ENCODE data around the gene SPOCK2. TPM values are rescaled to one million over a fixed set of nuclear protein-coding genes. Genes with fewer than 3 reads are reported as not detected.
A peak's percentile ranks its signal among the peaks of the same experiment; 100 is the strongest.

SPOCK2 gene
- total RNA-seq, 1 donor from 2014 or later: 139 TPM

DNA sequence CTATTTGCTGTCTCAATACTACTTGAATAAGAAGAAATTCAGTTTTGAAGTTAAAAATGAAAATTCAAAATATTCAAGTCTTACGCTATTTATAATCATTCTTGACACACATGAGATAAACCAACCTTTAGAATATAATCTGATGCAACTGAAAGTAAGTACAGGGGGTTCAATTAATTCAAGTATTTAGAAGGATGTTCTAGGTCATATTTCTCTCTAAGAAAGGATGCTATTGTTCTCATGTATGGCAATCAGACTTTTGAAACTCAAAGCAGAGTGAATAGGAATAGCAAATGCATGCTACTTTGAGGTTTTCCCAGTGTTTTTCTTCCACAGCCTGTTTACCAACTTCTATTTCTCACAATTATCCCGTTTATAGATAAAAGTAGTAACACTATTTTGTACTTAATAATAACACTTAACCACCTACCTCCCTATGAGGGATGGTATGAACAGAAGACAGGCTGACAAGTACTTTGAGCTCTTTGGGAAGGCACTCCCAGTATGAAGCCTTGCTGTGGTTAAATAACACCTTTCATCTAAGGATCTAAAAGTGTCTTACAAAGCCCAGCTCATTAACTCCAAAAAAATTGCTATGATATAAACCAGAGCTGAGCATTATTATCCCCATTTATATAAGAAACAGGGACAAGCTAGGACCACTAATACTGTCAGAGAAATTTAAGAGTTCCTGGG, 18.0 kb upstream of the SPOCK2 start:
- Mint-ChIP-seq H3K27me3 (ENCODE audit: insufficient read depth) (no peaks in the 10 kb centered on the region), H3K36me3 (ENCODE audit: low read depth) (peaks cover 22% of the 10 kb centered on the region), H3K27ac (peak overlapping the region; percentile 85), H3K4me3 (peak overlapping the region; percentile 79), H3K9me3 (no peaks in the 10 kb centered on the region), H3K4me1 (ENCODE audit: low read depth) (peaks cover 83% of the 10 kb centered on the region)
- no peak for DNase-seq (ENCODE audit: low spot score)
- intact Hi-C loops (cut with micrococcal nuclease): no loop called here

DNA sequence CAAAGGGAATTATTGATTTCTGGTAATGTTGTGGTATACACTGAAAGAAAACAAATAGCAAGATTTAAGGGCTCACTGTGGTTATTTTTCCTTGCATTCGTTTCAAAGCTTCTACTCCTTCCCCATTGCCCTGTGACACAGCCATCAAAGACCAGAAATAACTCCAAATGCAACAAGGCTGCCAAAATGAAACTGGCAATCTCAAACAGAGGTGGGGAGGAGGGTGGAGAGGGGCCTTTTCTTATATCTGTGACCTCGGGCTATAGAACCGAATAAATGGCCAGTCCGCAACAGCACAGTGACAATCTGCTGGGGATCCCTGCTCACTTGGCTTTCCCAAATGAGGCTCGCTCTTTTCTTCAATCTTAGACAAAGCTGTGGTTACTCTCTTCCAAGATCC, 17.4 kb upstream of the SPOCK2 start:
- peak overlapping the region; percentile 9 for H3K27ac Mint-ChIP-seq

DNA sequence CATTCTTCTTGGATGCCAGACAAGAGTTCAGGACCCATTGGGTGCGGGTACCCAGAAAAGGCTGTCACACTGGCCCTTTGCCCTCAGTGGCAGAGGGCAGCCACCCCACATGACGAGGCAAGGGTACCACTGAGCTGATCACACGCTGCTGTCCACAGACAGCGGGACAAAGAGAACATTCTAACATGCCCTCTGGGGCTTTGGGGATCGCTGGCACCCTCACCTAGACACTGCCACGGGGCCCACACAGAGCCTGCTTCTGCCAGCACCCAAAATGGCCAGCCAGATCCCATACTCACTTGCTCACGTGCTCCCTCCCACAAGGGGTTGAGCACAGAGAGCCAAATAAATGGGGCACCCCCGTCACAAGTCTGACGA, 16.7 kb upstream of the SPOCK2 start:
- no peak overlapping the region for H3K27ac Mint-ChIP-seq
- DNase-seq (ENCODE audit: low spot score): no peak
- H3K36me3 Mint-ChIP-seq (ENCODE audit: low read depth): peaks cover 30% of the 10 kb centered on the region
- intact Hi-C loops (cut with micrococcal nuclease): no loop called here
- no peaks in the 10 kb centered on the region for H3K27me3 Mint-ChIP-seq (ENCODE audit: insufficient read depth)
- H3K4me3 Mint-ChIP-seq: no peak overlapping the region
- H3K9me3 Mint-ChIP-seq: no peaks in the 10 kb centered on the region
- H3K4me1 Mint-ChIP-seq (ENCODE audit: low read depth): peaks cover 73% of the 10 kb centered on the region

More for the DNA sequence above, 17.4 kb upstream of the SPOCK2 start:
- Mint-ChIP-seq H3K9me3 (no peaks in the 10 kb centered on the region), H3K36me3 (ENCODE audit: low read depth) (peaks cover 28% of the 10 kb centered on the region), H3K4me3 (no peak overlapping the region), H3K4me1 (ENCODE audit: low read depth) (peaks cover 79% of the 10 kb centered on the region), H3K27me3 (ENCODE audit: insufficient read depth) (no peaks in the 10 kb centered on the region)
- intact Hi-C loops (cut with micrococcal nuclease): no loop called here
- no peak for DNase-seq (ENCODE audit: low spot score)

DNA sequence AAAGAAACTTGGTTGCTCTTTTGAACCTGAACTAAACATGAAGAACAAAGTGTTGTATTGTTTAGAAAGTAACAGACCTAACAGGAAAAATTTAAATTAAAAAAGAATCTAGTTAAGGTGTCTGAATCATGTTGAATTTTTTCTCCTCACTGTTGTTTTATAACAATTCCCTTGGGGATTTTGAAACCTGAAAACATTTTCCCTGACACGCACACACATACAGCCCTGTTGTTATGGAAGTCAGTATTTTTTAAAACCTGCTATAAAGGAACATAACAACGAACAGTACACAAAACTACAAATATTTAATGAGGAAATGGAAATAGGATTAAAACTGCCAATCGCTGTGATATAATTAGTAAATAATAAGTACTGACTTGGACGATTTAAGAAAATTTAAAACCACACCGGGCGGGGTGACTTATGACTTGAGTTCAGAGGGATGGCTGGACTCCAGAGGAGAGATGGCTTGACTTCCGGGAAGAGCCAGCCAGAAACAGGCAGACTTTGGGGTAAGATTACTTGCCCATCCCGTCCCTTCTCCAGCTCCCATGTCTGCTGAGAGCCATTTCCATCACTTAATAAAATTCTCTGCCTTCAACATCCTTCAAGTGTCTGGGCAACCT, 16.2 kb upstream of the SPOCK2 start:
- Mint-ChIP-seq H3K4me1 (ENCODE audit: low read depth) (peaks cover 68% of the 10 kb centered on the region), H3K4me3 (no peak overlapping the region), H3K27me3 (ENCODE audit: insufficient read depth) (no peaks in the 10 kb centered on the region), H3K27ac (no peak overlapping the region), H3K36me3 (ENCODE audit: low read depth) (peaks cover 28% of the 10 kb centered on the region), H3K9me3 (no peaks in the 10 kb centered on the region)
- no peak for DNase-seq (ENCODE audit: low spot score)
- intact Hi-C loops (cut with micrococcal nuclease): no loop called here

DNA sequence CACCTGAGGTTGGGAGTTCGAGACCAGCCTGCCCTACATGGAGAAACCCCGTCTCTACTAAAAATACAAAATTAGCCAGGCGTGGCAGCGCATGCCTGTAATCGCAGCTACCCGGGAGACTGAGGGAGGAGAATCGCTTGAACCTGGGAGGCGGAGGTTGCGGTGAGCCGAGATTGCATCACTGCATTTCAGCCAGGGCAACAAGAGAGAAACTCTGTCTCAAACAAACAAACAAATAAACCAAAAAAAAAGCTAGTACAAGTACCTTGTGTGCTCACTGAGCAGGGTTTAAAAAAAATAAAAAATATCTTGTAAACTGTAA, 11.2 kb upstream of the SPOCK2 start:
- intact Hi-C loops (cut with micrococcal nuclease): no loop called here
- Mint-ChIP-seq H3K27ac (no peak overlapping the region), H3K27me3 (ENCODE audit: insufficient read depth) (no peaks in the 10 kb centered on the region), H3K9me3 (no peaks in the 10 kb centered on the region), H3K4me1 (ENCODE audit: low read depth) (peaks cover 57% of the 10 kb centered on the region), H3K36me3 (ENCODE audit: low read depth) (peaks cover 53% of the 10 kb centered on the region), H3K4me3 (no peak overlapping the region)
- DNase-seq (ENCODE audit: low spot score): no peak

DNA sequence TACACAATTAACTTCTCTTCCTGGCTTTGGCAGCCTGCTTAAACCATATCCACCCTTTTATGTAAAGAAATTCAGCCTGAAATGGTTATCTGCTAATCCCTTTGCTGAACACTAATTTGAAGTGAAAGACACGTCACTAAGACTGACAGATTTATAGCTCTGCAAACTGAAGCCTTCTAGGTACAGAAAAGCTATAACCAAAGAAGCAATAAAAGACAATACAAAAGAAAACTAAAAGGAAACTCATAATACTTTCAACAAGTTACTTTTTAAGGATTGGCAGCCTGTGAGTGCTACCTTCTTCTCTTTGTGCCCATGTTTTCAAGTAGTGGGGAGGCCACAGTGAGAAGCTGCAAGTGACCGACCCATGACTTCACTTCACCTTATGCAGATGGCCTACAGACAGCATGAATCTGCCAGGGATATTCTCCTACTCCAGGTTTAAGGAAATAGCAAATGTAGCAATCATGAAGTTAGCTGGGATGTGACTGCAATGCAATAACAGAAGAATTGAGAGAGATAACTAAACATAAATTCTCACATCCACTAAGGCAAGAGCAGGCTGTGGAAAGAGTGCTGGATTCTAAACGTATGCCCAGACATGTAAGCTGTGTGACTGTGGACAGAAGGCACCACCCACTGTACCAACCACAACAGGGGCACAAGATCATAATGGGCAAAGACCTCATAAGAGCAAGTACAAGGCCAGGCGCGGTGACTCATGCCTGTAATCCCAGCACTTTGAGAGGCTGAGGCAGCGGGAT, 10.7 kb upstream of the SPOCK2 start:
- DNase-seq (ENCODE audit: low spot score): no peak
- Mint-ChIP-seq H3K27ac (no peak overlapping the region), H3K27me3 (ENCODE audit: insufficient read depth) (no peaks in the 10 kb centered on the region), H3K4me3 (no peak overlapping the region), H3K4me1 (ENCODE audit: low read depth) (peaks cover 57% of the 10 kb centered on the region), H3K36me3 (ENCODE audit: low read depth) (peaks cover 51% of the 10 kb centered on the region), H3K9me3 (no peaks in the 10 kb centered on the region)
- intact Hi-C loops (cut with micrococcal nuclease): no loop called here

DNA sequence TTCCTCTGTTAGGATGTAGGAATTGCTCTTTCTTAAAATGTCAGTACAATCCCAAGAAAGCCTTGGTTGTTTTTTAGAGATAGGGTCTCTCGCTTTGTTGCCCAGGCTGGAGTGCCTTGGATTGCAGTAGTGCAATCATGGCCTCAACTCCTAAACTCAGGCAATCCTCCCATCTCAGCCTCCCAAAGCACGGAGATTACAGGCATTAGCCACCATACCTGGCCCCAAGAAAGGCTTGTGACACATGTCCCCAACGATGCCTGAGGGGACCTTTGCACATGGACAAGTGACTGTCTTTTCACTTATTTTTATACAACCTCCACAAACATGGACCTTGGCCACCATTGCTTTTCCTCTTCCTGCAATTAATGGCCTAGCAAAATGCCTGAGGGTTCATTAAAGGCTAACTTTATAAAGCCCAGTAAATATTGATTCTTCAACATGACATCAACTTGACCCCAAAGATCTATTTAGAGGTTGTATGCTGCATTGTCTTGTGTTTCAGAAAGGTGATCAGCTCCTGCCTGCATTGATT, 10.0 kb upstream of the SPOCK2 start:
- intact Hi-C loops (cut with micrococcal nuclease): no loop called here
- Mint-ChIP-seq H3K27me3 (ENCODE audit: insufficient read depth) (no peaks in the 10 kb centered on the region), H3K27ac (no peak overlapping the region), H3K36me3 (ENCODE audit: low read depth) (peaks cover 52% of the 10 kb centered on the region), H3K4me1 (ENCODE audit: low read depth) (peaks cover 59% of the 10 kb centered on the region), H3K4me3 (no peak overlapping the region), H3K9me3 (no peaks in the 10 kb centered on the region)
- no peak for DNase-seq (ENCODE audit: low spot score)

DNA sequence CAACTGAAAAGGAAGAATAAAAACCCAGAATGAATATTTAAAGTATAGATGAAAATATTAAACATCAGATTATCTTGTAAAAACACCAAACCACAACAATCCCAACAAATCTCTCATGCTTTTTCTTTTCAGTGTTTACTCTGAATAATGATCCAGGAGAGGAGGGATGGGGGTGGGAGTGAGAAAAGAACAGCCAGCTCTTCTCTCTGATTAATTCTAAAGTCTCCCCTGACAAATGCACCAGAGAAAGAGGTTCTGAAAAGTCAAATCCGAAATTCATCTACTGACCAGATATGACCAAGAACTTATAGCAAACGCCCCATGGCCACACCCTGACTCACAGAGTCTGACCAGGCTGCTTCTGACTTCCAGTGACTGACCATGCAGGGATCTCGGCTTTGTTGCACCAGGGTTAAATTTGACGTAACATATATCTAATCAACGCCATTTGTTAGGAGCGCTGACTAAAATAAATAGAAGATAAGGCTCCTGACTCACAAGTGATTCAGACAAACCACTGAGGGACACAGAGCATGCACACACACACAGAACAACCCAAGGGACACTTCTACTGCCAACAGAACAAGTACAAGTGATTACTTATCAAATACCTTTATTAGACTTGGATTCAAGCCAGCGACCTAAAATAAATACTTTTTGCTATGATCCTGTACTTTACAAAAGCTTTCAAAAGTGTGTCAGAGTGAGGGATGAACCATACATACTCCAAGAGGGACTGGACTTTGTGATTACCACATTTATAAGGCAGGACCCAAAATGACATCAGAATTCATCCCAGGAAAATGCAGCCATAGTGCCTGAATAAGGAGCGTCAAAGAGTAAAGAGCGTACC, 9.3 kb upstream of the SPOCK2 start:
- Mint-ChIP-seq H3K27ac (peak overlapping the region; percentile 36), H3K4me3 (no peak overlapping the region), H3K9me3 (no peaks in the 10 kb centered on the region), H3K36me3 (ENCODE audit: low read depth) (peaks cover 52% of the 10 kb centered on the region), H3K27me3 (ENCODE audit: insufficient read depth) (no peaks in the 10 kb centered on the region), H3K4me1 (ENCODE audit: low read depth) (peaks cover 61% of the 10 kb centered on the region)
- DNase-seq (ENCODE audit: low spot score): no peak
- intact Hi-C loops (cut with micrococcal nuclease): loop anchor here (2.0 kb wide), 2 partner anchors 65 to 1519 kb away; no protein-coding TSS in a partner anchor

DNA sequence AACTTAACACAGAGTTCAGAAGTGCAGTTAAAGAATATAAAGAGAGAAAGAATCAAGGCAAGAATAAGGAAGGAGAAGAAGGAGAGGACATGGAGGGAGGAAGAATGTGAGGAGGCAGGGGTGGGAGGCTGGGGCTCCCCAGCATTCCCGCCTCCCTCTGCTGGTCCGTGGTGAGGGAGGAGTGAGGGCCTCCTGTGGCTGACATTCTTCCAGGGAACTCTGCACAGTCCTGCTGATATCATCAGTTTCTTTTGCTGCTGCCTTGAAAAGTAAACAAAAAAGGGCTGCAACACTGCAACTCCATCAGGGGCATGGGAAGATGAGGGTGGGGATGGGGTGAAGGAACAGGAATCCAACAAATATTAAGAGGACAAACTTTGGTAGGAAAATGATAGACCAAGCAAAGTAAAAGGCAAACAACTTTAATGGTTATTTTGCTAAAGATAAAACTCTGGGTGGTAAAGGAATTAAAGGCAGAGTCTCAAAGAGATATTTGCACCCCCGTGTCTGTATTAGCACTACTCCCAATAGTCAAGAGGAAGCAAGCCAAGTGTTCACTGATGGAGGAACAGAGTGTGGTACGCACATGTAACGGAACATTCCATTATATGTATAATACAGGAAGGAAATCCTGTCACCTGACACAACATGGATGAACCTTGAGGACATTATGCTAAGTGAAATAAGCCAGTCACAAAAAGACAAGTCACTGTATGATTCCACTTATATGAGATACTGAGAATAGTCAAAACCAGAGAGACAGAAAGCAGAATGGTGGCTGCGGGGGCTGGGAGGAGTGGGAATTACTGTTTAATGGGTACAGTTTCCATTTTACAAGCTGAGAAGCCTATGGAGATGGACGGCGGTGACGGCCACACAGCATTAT, 8.0 kb upstream of the SPOCK2 start:
- H3K27ac Mint-ChIP-seq: peak overlapping the region; percentile 86
- peaks cover 42% of the 10 kb centered on the region for H3K36me3 Mint-ChIP-seq (ENCODE audit: low read depth)
- no peak for DNase-seq (ENCODE audit: low spot score)
- H3K9me3 Mint-ChIP-seq: no peaks in the 10 kb centered on the region
- H3K4me3 Mint-ChIP-seq: peak overlapping the region; percentile 37
- H3K4me1 Mint-ChIP-seq (ENCODE audit: low read depth): peaks cover 60% of the 10 kb centered on the region
- no peaks in the 10 kb centered on the region for H3K27me3 Mint-ChIP-seq (ENCODE audit: insufficient read depth)
- intact Hi-C loops (cut with micrococcal nuclease): loop anchor here (1.0 to 2.0 kb wide), 4 partner anchors 8 to 1518 kb away; partner anchors contain the start of gene SPOCK2

DNA sequence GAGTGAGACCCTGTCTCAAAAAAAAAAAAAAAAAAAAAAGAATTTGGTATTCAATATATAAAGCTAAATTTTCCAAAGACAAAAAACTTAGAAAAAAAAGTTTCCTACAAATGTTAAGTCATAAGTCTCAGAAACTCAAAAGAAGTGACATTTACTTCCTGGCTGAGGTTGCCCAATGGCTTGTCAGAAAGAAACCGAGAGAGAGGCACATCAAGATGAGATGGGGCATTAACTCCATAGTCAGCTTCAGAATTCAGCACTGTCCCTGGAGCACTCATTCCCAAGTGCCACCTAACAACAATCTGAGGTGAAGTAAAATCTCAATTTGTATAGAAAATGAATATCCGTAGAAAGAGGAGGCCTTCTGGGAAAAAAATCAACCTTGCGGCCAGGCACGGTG, 6.8 kb upstream of the SPOCK2 start:
- Mint-ChIP-seq H3K4me3 (peak overlapping the region; percentile 56), H3K27me3 (ENCODE audit: insufficient read depth) (no peaks in the 10 kb centered on the region), H3K4me1 (ENCODE audit: low read depth) (peaks cover 63% of the 10 kb centered on the region), H3K27ac (peak overlapping the region; percentile 79), H3K9me3 (no peaks in the 10 kb centered on the region), H3K36me3 (ENCODE audit: low read depth) (peaks cover 32% of the 10 kb centered on the region)
- DNase-seq (ENCODE audit: low spot score): no peak
- intact Hi-C loops (cut with micrococcal nuclease): no loop called here

DNA sequence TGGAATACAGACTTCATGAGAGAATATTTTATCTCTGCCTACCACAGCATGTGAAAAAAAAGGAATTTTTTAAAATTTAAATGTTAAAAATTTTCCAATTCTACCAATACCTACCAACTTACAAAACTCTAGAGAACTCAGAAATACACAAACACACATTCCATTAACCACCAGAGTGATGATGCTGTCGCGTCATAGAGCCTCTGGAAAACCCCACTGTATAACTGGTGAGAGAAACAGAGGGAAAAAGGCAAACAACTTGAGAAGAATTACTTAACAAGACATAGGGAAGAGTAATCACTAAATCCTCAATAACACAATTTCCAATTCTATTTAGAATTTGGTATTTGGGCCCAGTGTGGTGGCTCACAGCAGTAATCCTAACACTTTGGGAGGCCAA, 6.2 kb upstream of the SPOCK2 start:
- Mint-ChIP-seq H3K36me3 (ENCODE audit: low read depth) (peaks cover 32% of the 10 kb centered on the region), H3K9me3 (no peaks in the 10 kb centered on the region), H3K27me3 (ENCODE audit: insufficient read depth) (no peaks in the 10 kb centered on the region), H3K4me1 (ENCODE audit: low read depth) (peaks cover 69% of the 10 kb centered on the region), H3K4me3 (no peak overlapping the region), H3K27ac (peak overlapping the region; percentile 79)
- intact Hi-C loops (cut with micrococcal nuclease): no loop called here
- DNase-seq (ENCODE audit: low spot score): no peak

DNA sequence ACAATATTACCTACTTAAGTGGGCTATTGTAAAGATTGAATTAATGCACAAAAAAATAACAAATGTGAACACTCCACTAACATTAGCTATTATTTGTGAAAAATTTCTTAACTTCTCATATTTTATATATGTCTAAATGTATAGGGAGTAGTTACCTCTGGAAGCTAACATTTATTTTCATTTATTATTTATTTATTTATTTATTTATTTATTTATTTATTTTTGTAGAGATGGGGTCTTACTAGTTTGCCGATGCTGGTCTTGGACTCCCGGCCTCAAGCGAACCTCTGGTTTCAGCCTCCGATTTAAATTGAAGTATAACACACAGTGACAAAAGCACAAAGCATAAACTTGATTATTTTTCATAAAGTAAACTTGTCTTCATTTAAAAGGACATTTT, 5.1 kb upstream of the SPOCK2 start:
- Mint-ChIP-seq H3K9me3 (no peaks in the 10 kb centered on the region), H3K36me3 (ENCODE audit: low read depth) (peaks cover 30% of the 10 kb centered on the region), H3K27me3 (ENCODE audit: insufficient read depth) (no peaks in the 10 kb centered on the region), H3K27ac (no peak overlapping the region), H3K4me1 (ENCODE audit: low read depth) (peaks cover 72% of the 10 kb centered on the region), H3K4me3 (no peak overlapping the region)
- no peak for DNase-seq (ENCODE audit: low spot score)
- intact Hi-C loops (cut with micrococcal nuclease): no loop called here

All from activated T-helper 1 cell treated with anti-CD3 and anti-CD28 coated beads, Interleukin-12 subunit alpha, Interleukin-12 subunit beta, Interleukin-2, Interleukin-4 antibody, amounts not matched to agents 30 ng/mL and 10 ng/mL and 1 ng/mL, durations not matched to agents 14 hours and 24 hours and 36 hours (primary cell).